GM12878 (cell line): ENCODE measurements around the gene TSPO2. TPM values are rescaled to one million over a fixed set of nuclear protein-coding genes. Genes with fewer than 3 reads are reported as not detected.

Experiments used
- ATAC-seq: fragments of 200-7000 bp; cut with Tn5 transposase; 3 replicates; pipeline ENCODE4 v1.9.1; 2020; ENCODE audit warnings: mild to moderate bottlenecking, moderate library complexity
- BruUV-seq: library from RNA; stranded (reverse); fragments of 400-500 nt; replicated peaks from 2 replicates; lab custom pipeline; 2021; lab: Mats Ljungman, UMichigan
- CTCF ChIA-PET: fragments of 300-600 bp; sonication (Branson Sonifier 250); formaldehyde crosslinking; extraction: SDS; loops from one replicate; lab custom pipeline; 2021; ENCODE audit warnings: inconsistent platforms; lab: Yijun Ruan, JAX
- POLR2A ChIA-PET: fragments of 350-600 bp; formaldehyde crosslinking; extraction: SDS; loops from one replicate; lab custom pipeline; 2021; ENCODE audit warnings: inconsistent platforms; lab: Charles Lee
- RAD21 ChIA-PET: fragments of 300-600 bp; sonication (Branson Sonifier 250); formaldehyde crosslinking; loops from one replicate; lab custom pipeline; 2023; ENCODE audit warnings: antibody characterized with exemption; ENCODE audit not compliant: unreplicated experiment; lab: Charles Lee
- SMC1A ChIA-PET: fragments of 300-600 bp; sonication (Branson Sonifier 250); formaldehyde crosslinking; loops from one replicate; lab custom pipeline; 2023; ENCODE audit not compliant: unreplicated experiment, uncharacterized antibody; lab: Charles Lee
- DNase-seq: peaks from one replicate; pipeline ENCODE4 v3.0.0-alpha.2; 2011; ENCODE audit warnings: low read depth, low spot score
- FAIRE-seq: peaks from 3 replicates; lab custom pipeline; 2011; peaks lifted over from hg19 to GRCh38; lab: Jason Lieb, UNC
- H2AFZ ChIP-seq: 2 replicates; pipeline ENCODE4 v1.6.0; 2011; ENCODE audit warnings: low read depth, low read length, control low read depth; ENCODE audit not compliant: control insufficient read depth
- H3K27ac ChIP-seq: 2 replicates; pipeline ENCODE4 v1.5.1; 2011; ENCODE audit warnings: control low read depth; ENCODE audit not compliant: control insufficient read depth, insufficient read depth
- H3K27me3 ChIP-seq, 2 experiments: replicated peaks in 1 of 2; 2 replicates each; pipeline versions ENCODE4 v1.6.0 to v1.6.1; 2011; ENCODE audit warnings: low read length in 1 of 2; ENCODE audit not compliant: control insufficient read depth in 2 of 2, insufficient read depth in 2 of 2
- H3K36me3 ChIP-seq, 2 experiments: 2 replicates each; pipeline ENCODE4 v1.5.1; 2011; ENCODE audit warnings: low read length in 1 of 2; ENCODE audit not compliant: control insufficient read depth in 2 of 2, insufficient read depth in 2 of 2
- H3K4me1 ChIP-seq: 2 replicates; pipeline ENCODE4 v1.6.1; 2011; ENCODE audit warnings: mild to moderate bottlenecking, low read length, moderate library complexity, mixed read lengths; ENCODE audit not compliant: control insufficient read depth, insufficient read depth
- H3K4me2 ChIP-seq: 2 replicates; pipeline ENCODE4 v1.6.0; 2011; ENCODE audit warnings: control low read depth; ENCODE audit not compliant: control insufficient read depth, insufficient read depth
- H3K4me3 ChIP-seq: fragments of 200-600 bp; sonication (generic); 2 replicates; pipeline ENCODE4 v1.5.1; 2016
- H3K79me2 ChIP-seq: 2 replicates; pipeline ENCODE4 v1.6.0; 2011; ENCODE audit warnings: low read length; ENCODE audit not compliant: control insufficient read depth, insufficient read depth
- H3K9ac ChIP-seq: 2 replicates; pipeline ENCODE4 v1.8.0; 2011; ENCODE audit warnings: low read length, control low read depth, mixed read lengths; ENCODE audit not compliant: control insufficient read depth, insufficient read depth
- H3K9me3 ChIP-seq: replicated peaks from 3 replicates; pipeline ENCODE4 v1.5.1; 2011; ENCODE audit warnings: mild to moderate bottlenecking, low read length; ENCODE audit not compliant: control insufficient read depth, insufficient read depth
- H4K20me1 ChIP-seq: 2 replicates; pipeline ENCODE4 v1.6.0; 2011; ENCODE audit not compliant: control insufficient read depth, insufficient read depth
- ELK1 ChIP-seq: IDR thresholded peaks from 2 replicates; pipeline ENCODE4 v1.6.1; 2012; ENCODE audit warnings: low read depth, low read length, improper control_type of control experiment
- FOXM1 ChIP-seq: IDR thresholded peaks from 2 replicates; pipeline ENCODE4 v1.6.1; 2012; ENCODE audit warnings: low read depth, mild to moderate bottlenecking, inconsistent platforms, low read length, moderate library complexity
- RUNX3 ChIP-seq: IDR thresholded peaks from 2 replicates; pipeline ENCODE4 v1.6.1; 2012; ENCODE audit warnings: low read length, inconsistent platforms
- SREBF2 ChIP-seq: IDR thresholded peaks from 2 replicates; pipeline ENCODE4 v1.6.1; 2012; ENCODE audit warnings: mild to moderate bottlenecking, low read length
- ZBTB33 ChIP-seq: fragments of 450-650 bp; IDR thresholded peaks from 2 replicates; pipeline ENCODE4 v1.6.1; 2017; ENCODE audit warnings: mild to moderate bottlenecking
- ZNF217 ChIP-seq: fragments of 450-650 bp; IDR thresholded peaks from 2 replicates; pipeline ENCODE4 v1.6.1; 2017; ENCODE audit warnings: antibody characterized with exemption, mild to moderate bottlenecking
- WGBS: methylation state at CpG from one replicate; pipeline ENCODE4 v1.1.6; 2016; ENCODE audit warnings: low lambda C conversion rate; ENCODE audit not compliant: insufficient replicate concordance, insufficient coverage; ENCODE audit errors: missing lambda C conversion rate; 5-methylcytosine and 5-hydroxymethylcytosine counted together
- in situ Hi-C: fragments of 300-500 bp; cut with MboI; formaldehyde crosslinking; loops from 9 replicates; pipeline ENCODE4 v1.14.3; 2018; ENCODE audit warnings: mixed read lengths
- intact Hi-C: fragments of 100-400 bp; cut with micrococcal nuclease; formaldehyde crosslinking; loops from one replicate; pipeline ENCODE4 v1.14.2; 2022; ENCODE audit not compliant: unreplicated experiment
- polyA plus RNA-seq, 11 experiments: library from polyadenylated mRNA; depleted of rRNA in 4 of 11; unstranded in 6 of 11; stranded (reverse) in 5 of 11; fragments of >200 nt; fragmentation: Nextera tagmentation in 4 of 11; fragmentation: Illumina TruSeq in 1 of 11; extraction: Ambion mirVana in 4 of 11; extraction: Trizol in 1 of 11; gene quantifications; 1 replicate in 1 of 11; 2 replicates in 10 of 11; pipeline versions ENCODE4 v1.2.1 to v1.2.3, GENCODE V29; 2011 to 2016; ENCODE audit warnings: inconsistent platforms in 2 of 11, missing spikeins in 2 of 11, low read depth in 1 of 11
- total RNA-seq, 4 experiments: library from RNA; depleted of rRNA in 3 of 4; stranded (reverse); fragments of >200 nt in 3 of 4; fragmentation: Illumina TruSeq in 1 of 4; extraction: Trizol in 1 of 4; gene quantifications; 2 replicates each; pipeline versions ENCODE4 v1.2.1 to v1.2.3, GENCODE V29; 2013 to 2021

TSPO2 gene
- total and polyA plus RNA-seq, 10 of the 15 experiments (the other 5 are each of a cell fraction or from before 2014, with no cell fraction given) = not detected

GRCh38 chr6:41025966-41026530 lies 16.2 kb upstream of the TSPO2 start:
- in situ Hi-C loops (no loop called here), intact Hi-C loops (no loop called here)
- H4K20me1 ChIP-seq = no peaks in the 10 kb centered on the region; the same call in 1 of the 2 replicates
- no peaks in the 10 kb centered on the region for H3K36me3 ChIP-seq
- H3K4me2 ChIP-seq = no peak overlapping the region
- POLR2A ChIA-PET = no interaction called here
- H3K79me2 ChIP-seq = no peaks in the 10 kb centered on the region
- no peak for TF ChIP-seq SREBF2
- no peak for TF ChIP-seq ELK1
- no peak for TF ChIP-seq RUNX3
- TF ChIP-seq FOXM1 = no peak
- no peak for TF ChIP-seq ZBTB33
- no peak for TF ChIP-seq ZNF217
- no peak for ATAC-seq
- H3K9ac ChIP-seq = no peak overlapping the region
- H3K4me1 ChIP-seq = peaks cover 8% of the 10 kb centered on the region
- no peak for DNase-seq
- no peak overlapping the region for H2AFZ ChIP-seq
- RAD21 ChIA-PET = no interaction called here
- H3K4me3 ChIP-seq = no peak overlapping the region
- CTCF ChIA-PET = interaction anchor here (2.2 to 5.0 kb wide), 5 partner anchors 11 to 44 kb away, joined by 7 to 30 read pairs (median 25); no protein-coding TSS in a partner anchor
- SMC1A ChIA-PET = interaction anchor here (1.5 to 3.8 kb wide), 2 partner anchors 14 to 28 kb away, joined by 3 to 13 read pairs; no protein-coding TSS in a partner anchor
- no peaks in the 10 kb centered on the region for H3K9me3 ChIP-seq
- no peak for FAIRE-seq
- 61% methylated on average over 3 of the region's 3 CpGs for WGBS
- H3K27ac ChIP-seq = no peak overlapping the region
- no TSS peak for BruUV-seq
- no peaks in the 10 kb centered on the region for H3K27me3 ChIP-seq
